HepG2 (cell line): Measurements from ENCODE around the gene HSD11B2. TPM values are rescaled to one million over a fixed set of nuclear protein-coding genes. Genes with fewer than 3 reads are reported as not detected.

Experiments
- CC2D1A ChIP-seq: sonication (generic); formaldehyde crosslinking; IDR thresholded peaks from 2 replicates; pipeline ENCODE4 v1.8.1; 2023; ENCODE audit warnings: mild to moderate bottlenecking, missing genetic modification reagents
- EP300 ChIP-seq, 3 experiments: sonication (generic) in 1 of 3; formaldehyde crosslinking in 1 of 3; IDR thresholded peaks; 2 replicates each; pipeline versions ENCODE4 v1.5.1 to v1.6.1; 2011 to 2020; ENCODE audit warnings: low read depth in 2 of 3, low read length in 2 of 3, borderline replicate concordance in 1 of 3, improper control_type of control experiment in 1 of 3, mild to moderate bottlenecking in 1 of 3, missing genetic modification reagents in 1 of 3, moderate library complexity in 1 of 3
- HDAC1 ChIP-seq: sonication (generic); formaldehyde crosslinking; IDR thresholded peaks from 2 replicates; pipeline ENCODE4 v1.5.1; 2020; ENCODE audit warnings: mild to moderate bottlenecking, missing genetic modification reagents
- IRF9 ChIP-seq: sonication (generic); formaldehyde crosslinking; IDR thresholded peaks from 2 replicates; pipeline ENCODE4 v1.8.0; 2022; ENCODE audit warnings: missing genetic modification reagents, mild to moderate bottlenecking, borderline replicate concordance
- KLF6 ChIP-seq: IDR thresholded peaks from 2 replicates; pipeline ENCODE4 v1.8.0; 2016; ENCODE audit warnings: missing biosample characterization, missing genetic modification reagents
- MAFG ChIP-seq: sonication (generic); formaldehyde crosslinking; IDR thresholded peaks from 2 replicates; pipeline ENCODE4 v1.5.1; 2020; ENCODE audit warnings: mild to moderate bottlenecking, missing genetic modification reagents
- MIER2 ChIP-seq: IDR thresholded peaks from 2 replicates; pipeline ENCODE4 v1.6.1; 2016; ENCODE audit warnings: missing biosample characterization, missing genetic modification reagents
- NR2F6 ChIP-seq, 2 experiments: IDR thresholded peaks; 2 replicates each; pipeline ENCODE4 v1.6.1; 2016; ENCODE audit warnings: antibody characterized with exemption in 1 of 2, mild to moderate bottlenecking in 1 of 2
- PHF21A ChIP-seq: sonication (generic); formaldehyde crosslinking; IDR thresholded peaks from 2 replicates; pipeline ENCODE4 v1.5.0; 2020; ENCODE audit warnings: mild to moderate bottlenecking, missing genetic modification reagents
- POLR2A ChIP-seq, 2 experiments: IDR thresholded peaks; 2 replicates each; pipeline ENCODE4 v1.6.1; 2011; ENCODE audit warnings: low read depth in 2 of 2, low read length in 2 of 2, mild to moderate bottlenecking in 1 of 2, moderate library complexity in 1 of 2; ENCODE audit not compliant: insufficient read depth in 1 of 2
- SOX13 ChIP-seq, 3 experiments: fragments of 450-650 bp in 1 of 3; sonication (generic) in 1 of 3; formaldehyde crosslinking in 1 of 3; IDR thresholded peaks in 2 of 3; conservative IDR thresholded peaks in 1 of 3; 2 replicates each; pipeline versions ENCODE4 v1.5.0 to v1.6.1; 2016 to 2020; ENCODE audit warnings: antibody characterized with exemption in 1 of 3, mild to moderate bottlenecking in 1 of 3, missing compliant biosample characterization in 1 of 3, missing genetic modification reagents in 1 of 3, moderate library complexity in 1 of 3
- ZBTB39 ChIP-seq: sonication (generic); formaldehyde crosslinking; IDR thresholded peaks from 2 replicates; pipeline ENCODE4 v1.5.0; 2020; ENCODE audit warnings: missing genetic modification reagents
- ZBTB43 ChIP-seq: sonication (generic); formaldehyde crosslinking; conservative IDR thresholded peaks from 2 replicates; pipeline ENCODE4 v1.4.0; 2020; ENCODE audit warnings: missing genetic modification reagents
- ZC3H13 ChIP-seq: sonication (generic); formaldehyde crosslinking; IDR thresholded peaks from 2 replicates; pipeline ENCODE4 v1.8.1; 2023; ENCODE audit warnings: mild to moderate bottlenecking, missing genetic modification reagents, moderate library complexity
- ZNF256 ChIP-seq: sonication (generic); formaldehyde crosslinking; conservative IDR thresholded peaks from 2 replicates; pipeline ENCODE4 v1.4.0; 2020; ENCODE audit warnings: missing genetic modification reagents
- ZNF317 ChIP-seq: sonication (generic); formaldehyde crosslinking; IDR thresholded peaks from 2 replicates; pipeline ENCODE4 v1.5.0; 2020; ENCODE audit warnings: mild to moderate bottlenecking, missing genetic modification reagents
- ZNF460 ChIP-seq: sonication (generic); formaldehyde crosslinking; IDR thresholded peaks from 2 replicates; pipeline ENCODE4 v1.5.1; 2020; ENCODE audit warnings: missing genetic modification reagents, mild to moderate bottlenecking, borderline replicate concordance
- ZNF547 ChIP-seq: sonication (generic); formaldehyde crosslinking; IDR thresholded peaks from 2 replicates; pipeline ENCODE4 v1.5.1; 2020; ENCODE audit warnings: mild to moderate bottlenecking, missing genetic modification reagents
- ZNF639 ChIP-seq: conservative IDR thresholded peaks from 2 replicates; pipeline ENCODE4 v1.6.1; 2018; ENCODE audit warnings: missing genetic modification reagents
- ZNF761 ChIP-seq: sonication (generic); formaldehyde crosslinking; conservative IDR thresholded peaks from 2 replicates; pipeline ENCODE4 v1.4.0; 2020; ENCODE audit warnings: mild to moderate bottlenecking, missing genetic modification reagents
- polyA plus RNA-seq, 8 experiments: library from polyadenylated mRNA; depleted of rRNA in 3 of 8; stranded (reverse) in 7 of 8; unstranded in 1 of 8; fragments of >200 nt; fragmentation: Illumina TruSeq in 4 of 8; extraction: Trizol in 4 of 8; gene quantifications; 2 replicates each; pipeline versions ENCODE4 v1.2.1 to v1.2.3, GENCODE V29; 2011 to 2016; ENCODE audit warnings: low read depth in 4 of 8, missing spikeins in 1 of 8, mixed read lengths in 1 of 8; ENCODE audit not compliant: insufficient read depth in 1 of 8
- total RNA-seq, 5 experiments: library from RNA; depleted of rRNA; stranded (reverse); fragments of >200 nt; fragmentation: Illumina TruSeq; extraction: Trizol; gene quantifications; 2 replicates each; pipeline ENCODE4 v1.2.3, GENCODE V29; 2016; ENCODE audit warnings: low read depth in 1 of 5

The HSD11B2 gene
- total and polyA plus RNA-seq, 2 of the 13 experiments (the other 11 are each of a cell fraction or from before 2014, with no cell fraction given) = 8.9 to 13.6 TPM

GRCh38 chr16:67429053-67429798 lies 1.7 kb upstream of the HSD11B2 start (continued):
- TF ChIP-seq ZC3H13 (peak; percentile 39; the same call in 1 of the 2 replicates), ZNF460 (CRISPR knock-in tag) (no peak), ZBTB43 (CRISPR knock-in tag) (peak; percentile 99), MAFG (CRISPR knock-in tag) (no peak), POLR2A (IDR thresholded peaks at IDR 0.05; ENCODE audit: insufficient read depth in 1 of 2, low read depth in 2 of 2, low read length in 2 of 2) (peak; percentile 50 to 62), PHF21A (CRISPR knock-in tag) (no peak; the same call in 1 of the 2 replicates), ZNF317 (no peak), ZBTB39 (CRISPR knock-in tag) (no peak), SOX13 (IDR thresholded peaks at IDR 0.05) (no peak), SOX13 (CRISPR knock-in tag; conservative IDR thresholded peaks at IDR 0.05 in 1 of 2, IDR thresholded peaks at IDR 0.05 in 1 of 2) (peak in 1 of 2 experiments; percentile 49; a peak in 1 of 4 replicates), HDAC1 (CRISPR knock-in tag) (peak; percentile 54; the same call in 1 of the 2 replicates), CC2D1A (CRISPR knock-in tag) (no peak), EP300 (IDR thresholded peaks at IDR 0.05; ENCODE audit: low read depth in 2 of 2, low read length in 2 of 2) (0 out of 4 replicates have a peak, but pooled peaks of 1 of the 2 experiments have one; percentile 6), EP300 (CRISPR knock-in tag; IDR thresholded peaks at IDR 0.05; ENCODE audit: borderline replicate concordance) (no peak), IRF9 (CRISPR knock-in tag) (no peak), ZNF547 (peak; percentile 47; the same call in 1 of the 2 replicates), ZNF639 (CRISPR knock-in tag) (0 out of 2 replicates have a peak, but pooled peaks have one; percentile 48), ZNF256 (CRISPR knock-in tag) (no peak), ZNF761 (CRISPR knock-in tag) (no peak), MIER2 (CRISPR knock-in tag) (0 out of 2 replicates have a peak, but pooled peaks have one; percentile 30), NR2F6 (IDR thresholded peaks at IDR 0.05) (peak; percentile 75), NR2F6 (CRISPR knock-in tag; IDR thresholded peaks at IDR 0.05) (peak; percentile 92), KLF6 (CRISPR knock-in tag) (no peak)
